WI38 (cell line): ENCODE data around the gene STK11IP.

Experiments
- H3K4me3 ChIP-seq: 2 replicates; pipeline ENCODE4 v1.5.1; 2011; ENCODE audit warnings: low read depth, mild to moderate bottlenecking, control low read depth, low read length
- TF ChIP-seq, protein P1 (sequence below): IDR thresholded peaks from 2 replicates; pipeline ENCODE4 v1.5.1; 2012; ENCODE audit warnings: low read depth, mild to moderate bottlenecking, control low read depth, low read length

The STK11IP gene

DNA sequence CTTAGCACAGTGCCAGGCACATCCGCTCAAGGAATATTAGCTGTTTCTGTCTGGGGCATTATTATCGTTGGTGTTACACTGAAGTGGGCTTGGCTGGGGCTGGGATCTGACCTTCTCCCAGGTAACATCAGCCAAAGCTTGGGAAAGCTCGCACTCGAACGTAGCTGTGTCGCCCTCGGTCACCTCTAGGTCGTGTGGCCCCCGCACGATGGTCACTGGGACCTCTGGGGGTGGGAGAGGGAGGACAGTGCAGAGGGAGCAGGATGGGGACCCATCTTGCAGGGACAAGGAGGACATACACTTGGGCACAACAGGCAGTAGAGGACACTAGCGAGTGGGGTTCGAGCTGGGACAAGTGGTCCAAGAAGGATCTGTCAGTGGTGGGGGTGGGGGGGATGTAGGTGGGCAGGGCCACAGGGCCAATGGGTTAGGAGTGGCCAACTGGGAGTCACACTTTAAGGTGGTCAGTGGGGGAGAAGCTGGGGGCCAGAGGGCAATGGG is 44.1 kb upstream of the STK11IP start:
- no peak overlapping the region for H3K4me3 ChIP-seq
- TF ChIP-seq, protein P1, sequence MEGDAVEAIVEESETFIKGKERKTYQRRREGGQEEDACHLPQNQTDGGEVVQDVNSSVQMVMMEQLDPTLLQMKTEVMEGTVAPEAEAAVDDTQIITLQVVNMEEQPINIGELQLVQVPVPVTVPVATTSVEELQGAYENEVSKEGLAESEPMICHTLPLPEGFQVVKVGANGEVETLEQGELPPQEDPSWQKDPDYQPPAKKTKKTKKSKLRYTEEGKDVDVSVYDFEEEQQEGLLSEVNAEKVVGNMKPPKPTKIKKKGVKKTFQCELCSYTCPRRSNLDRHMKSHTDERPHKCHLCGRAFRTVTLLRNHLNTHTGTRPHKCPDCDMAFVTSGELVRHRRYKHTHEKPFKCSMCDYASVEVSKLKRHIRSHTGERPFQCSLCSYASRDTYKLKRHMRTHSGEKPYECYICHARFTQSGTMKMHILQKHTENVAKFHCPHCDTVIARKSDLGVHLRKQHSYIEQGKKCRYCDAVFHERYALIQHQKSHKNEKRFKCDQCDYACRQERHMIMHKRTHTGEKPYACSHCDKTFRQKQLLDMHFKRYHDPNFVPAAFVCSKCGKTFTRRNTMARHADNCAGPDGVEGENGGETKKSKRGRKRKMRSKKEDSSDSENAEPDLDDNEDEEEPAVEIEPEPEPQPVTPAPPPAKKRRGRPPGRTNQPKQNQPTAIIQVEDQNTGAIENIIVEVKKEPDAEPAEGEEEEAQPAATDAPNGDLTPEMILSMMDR, result no peak

DNA sequence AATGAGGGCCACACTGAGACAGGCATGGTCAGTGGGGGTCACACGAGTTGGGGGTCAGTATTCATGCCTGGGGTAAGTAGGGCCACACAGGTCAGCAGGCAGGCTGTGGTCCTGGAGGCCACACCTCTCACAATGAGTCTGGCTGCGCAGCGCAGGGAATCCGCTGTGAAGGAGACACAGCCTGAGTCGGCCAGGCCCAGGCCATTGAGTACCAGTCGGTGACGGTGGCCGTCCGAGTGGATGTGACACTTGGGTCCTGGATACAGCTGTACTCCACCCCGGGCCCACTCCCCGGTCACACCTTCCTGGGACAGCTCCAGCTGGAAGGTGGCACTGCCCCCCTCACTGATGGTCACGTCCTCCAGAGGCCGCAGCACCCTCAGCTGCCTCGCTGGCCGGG is 43.3 kb upstream of the STK11IP start:
- H3K4me3 ChIP-seq, result no peak overlapping the region
- TF ChIP-seq, protein P1, result no peak

DNA sequence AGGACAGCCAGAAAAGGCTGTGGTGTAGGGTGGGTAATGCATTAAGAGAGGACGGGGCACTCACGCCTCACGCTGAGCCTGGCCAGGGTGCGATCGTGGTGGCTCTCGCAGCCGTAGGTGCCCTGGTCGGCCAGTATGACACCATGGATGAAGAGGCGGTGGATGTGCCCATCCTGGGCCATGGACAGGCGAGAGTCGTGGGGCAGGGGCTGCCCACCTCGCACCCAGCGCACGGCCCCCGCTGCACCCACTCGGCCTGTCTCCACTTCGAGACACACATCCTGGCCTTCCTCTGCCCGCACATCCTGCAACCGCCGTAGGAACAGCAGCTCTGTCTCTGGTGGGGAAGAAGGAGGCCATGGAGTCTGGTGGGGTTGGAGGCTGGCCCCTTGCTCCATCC is 41.7 kb upstream of the STK11IP start:
- no peak overlapping the region for H3K4me3 ChIP-seq
- TF ChIP-seq, protein P1, result no peak

DNA sequence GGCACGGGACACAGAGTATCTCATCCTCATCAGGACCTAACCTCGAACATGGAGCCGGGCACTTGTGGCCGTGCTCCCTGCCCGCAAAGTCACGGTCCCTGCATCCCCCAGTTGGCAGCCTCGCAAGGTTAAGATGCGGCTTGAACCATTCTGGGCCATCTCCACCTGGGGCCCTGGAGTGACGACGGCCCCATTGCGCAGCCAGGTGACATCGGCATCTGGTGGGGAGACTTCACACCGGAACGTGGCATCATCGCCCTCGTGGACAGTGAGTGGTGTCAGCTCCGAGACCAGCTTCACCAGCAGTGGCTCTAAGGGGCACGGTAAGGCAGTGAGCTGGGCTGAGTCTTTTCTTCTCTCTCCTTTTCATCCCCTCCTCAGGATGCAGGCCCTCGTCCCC is 41.2 kb upstream of the STK11IP start:
- TF ChIP-seq, protein P1, result no peak
- no peak overlapping the region for H3K4me3 ChIP-seq

DNA sequence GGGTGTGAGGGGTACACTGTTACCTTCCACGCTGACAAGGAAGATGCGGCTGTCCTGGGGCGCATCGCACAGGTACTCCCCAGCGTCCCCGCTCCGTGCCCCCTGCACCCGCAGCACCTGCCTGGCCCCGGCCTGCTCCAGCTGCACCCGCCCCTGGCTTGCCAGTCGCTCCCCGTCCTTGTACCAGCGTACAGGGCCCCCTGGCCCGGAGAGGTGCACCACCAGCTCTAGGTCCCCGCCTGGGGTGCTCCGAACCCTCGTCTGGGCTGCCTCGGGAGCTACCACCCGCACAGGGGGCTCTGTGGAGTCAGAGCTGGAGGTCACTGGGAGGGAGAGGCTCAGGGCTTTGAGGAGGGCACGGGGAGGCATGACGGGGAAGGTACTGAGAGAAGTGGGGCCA is 40.3 kb upstream of the STK11IP start:
- TF ChIP-seq, protein P1, result no peak

DNA sequence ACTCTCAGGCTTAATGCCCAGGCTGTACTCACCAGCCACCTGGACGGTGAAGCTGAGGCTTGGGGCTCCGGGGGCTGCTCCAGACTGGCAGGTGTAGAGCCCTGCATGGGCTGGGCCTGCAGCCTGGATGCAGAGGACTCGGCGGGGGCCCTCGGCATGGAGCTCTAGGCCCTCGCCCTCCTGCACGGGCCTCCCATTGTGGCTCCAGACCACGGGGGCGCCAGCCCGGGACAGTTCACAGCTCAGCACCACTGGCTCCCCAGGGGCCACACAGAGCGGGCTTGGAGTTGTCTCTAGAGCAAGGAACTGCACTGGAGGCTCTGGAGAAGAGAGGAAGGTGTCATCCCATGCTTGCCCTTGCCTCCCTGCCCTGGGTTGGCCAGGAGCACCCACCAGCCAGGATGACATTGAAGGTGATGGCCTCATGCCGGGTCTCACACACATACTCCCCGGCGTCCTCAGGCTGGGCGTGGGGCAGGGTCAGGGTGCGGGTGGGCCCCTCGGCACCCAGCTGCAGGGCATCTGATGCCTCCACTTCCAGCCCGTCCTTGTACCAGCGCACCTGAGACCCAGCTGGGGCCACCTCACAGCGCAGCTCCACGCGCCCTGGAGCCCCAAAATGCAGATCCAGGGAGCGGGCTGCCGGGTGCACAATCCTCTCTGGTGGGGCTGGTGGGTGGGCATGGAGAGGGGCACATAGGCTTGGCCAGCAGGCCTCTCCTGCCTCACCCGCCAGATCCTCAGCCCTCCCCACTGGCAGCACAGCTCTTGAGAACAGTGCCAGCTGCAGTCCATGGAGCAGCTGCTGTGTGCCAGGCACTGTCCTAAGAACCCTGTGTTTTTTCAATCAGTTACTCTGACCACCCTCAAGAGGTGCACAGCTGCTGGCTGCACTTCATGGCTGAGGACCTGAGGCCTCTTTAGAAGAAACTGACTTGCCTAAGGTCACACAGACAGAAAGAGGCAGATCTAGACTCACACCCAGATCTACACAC is 39.6 kb upstream of the STK11IP start:
- no peak overlapping the region for H3K4me3 ChIP-seq

More for the DNA sequence above, 40.3 kb upstream of the STK11IP start:
- no peak overlapping the region for H3K4me3 ChIP-seq

More for the DNA sequence above, 39.6 kb upstream of the STK11IP start:
- TF ChIP-seq, protein P1, result no peak
